ENCODE results near the gene PDE1C.
A peak's percentile ranks its signal among the peaks of the same experiment; 100 is the strongest.

PDE1C gene

DNA sequence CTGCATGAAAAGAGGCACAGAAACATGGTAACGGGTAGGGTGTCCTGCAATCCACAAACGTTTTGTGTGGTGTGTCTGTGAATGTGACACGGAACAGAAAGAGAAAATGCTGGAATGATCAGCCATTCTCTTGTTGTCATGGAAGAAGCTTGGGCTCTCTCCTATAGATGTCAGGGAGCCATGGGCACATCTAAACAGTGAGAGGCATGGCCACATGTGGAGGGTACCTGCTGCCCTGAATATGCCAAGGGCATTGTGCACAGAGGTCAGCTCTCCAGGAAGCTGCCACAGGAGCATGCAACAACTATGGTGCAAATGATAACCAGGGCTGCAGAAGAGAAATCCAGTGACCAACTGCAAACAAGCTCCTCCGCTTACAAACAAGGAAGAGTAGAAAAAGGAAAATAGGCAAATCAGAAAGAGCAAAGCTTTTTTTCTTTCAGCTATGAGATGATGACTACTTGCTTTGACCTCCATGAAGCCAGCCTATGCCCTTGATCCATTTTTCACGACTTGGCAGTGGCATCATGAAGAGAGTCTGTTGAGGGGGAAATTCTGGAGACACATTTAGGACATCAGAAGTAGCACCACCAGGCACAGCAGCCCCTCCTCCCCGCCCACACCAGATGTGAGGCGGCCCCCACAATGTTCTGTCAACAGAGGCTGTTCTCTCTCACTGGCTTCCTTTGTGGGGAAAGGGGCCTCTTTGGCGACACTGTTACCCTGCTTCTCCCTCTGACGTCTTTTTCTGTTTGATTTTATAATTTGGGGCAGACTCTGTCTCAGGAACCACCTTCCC is 4.8 kb upstream of the PDE1C start:
- no peak for DNase-seq

- DNase-seq = no peak
Observed at GRCh38 chr7:32073533-32073932, 3.3 kb upstream of the PDE1C start.

GRCh38 chr7:32072397-32072796 is 2.2 kb upstream of the PDE1C start:
- DNase-seq = no peak

- DNase-seq = no peak
Observed at GRCh38 chr7:32071466-32072091, 1.4 kb upstream of the PDE1C start.

- no peak for DNase-seq
Observed at GRCh38 chr7:32070051-32070405, 179 bp downstream of the PDE1C start.

DNA sequence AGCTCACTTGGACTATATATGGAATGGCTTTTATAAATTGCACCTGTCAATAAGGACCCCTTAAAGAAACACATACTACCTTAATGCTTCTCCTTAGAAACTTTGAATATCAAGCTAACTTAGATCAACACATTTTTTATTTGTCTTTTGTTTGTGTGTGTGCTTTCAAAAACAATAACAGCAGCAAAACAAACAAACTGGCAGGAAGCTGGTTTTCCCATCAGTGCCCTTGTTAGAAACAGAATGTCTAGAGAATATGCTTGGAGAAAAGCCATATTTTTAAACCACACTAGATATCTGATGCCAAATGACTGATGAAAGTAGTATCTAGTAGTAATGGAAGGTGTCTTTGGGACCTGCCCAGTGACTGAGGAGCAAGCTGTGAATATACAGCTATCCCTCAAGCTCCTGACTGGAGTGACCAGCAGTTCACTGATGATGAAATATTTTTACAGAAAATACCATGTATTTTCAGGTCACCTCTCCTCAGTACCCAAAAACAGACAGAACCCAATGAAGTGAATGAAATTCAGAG is 1.0 kb downstream of the PDE1C start:
- DNase-seq = no peak

- no peak for DNase-seq
Observed at GRCh38 chr7:32068411-32069101, 1.7 kb downstream of the PDE1C start.

- no peak for DNase-seq
Observed at GRCh38 chr7:32066441-32066840, 3.8 kb downstream of the PDE1C start.

DNA sequence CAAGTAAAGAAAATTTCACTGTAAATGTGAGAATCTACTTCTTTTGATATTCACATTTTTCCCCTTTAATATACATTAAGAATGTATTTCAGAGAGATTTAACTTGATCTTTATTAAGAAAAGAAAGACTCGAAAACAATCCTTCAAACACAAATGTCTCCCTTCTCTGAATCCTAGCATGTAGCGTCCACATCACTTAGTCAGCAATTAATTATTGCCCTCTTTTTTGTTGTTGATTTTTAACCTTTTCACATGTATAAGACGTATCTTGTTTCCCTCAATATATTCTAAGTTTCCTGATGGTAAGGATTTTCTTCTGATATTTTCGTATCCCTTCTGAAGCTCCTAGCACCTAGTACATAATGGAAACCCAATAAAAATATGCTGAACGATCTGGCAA is 6.6 kb downstream of the PDE1C start:
- DNase-seq = no peak

- DNase-seq = peak; percentile 7
Observed at GRCh38 chr7:32062150-32062549, 8.1 kb downstream of the PDE1C start.

GRCh38 chr7:32061346-32061745 is 8.9 kb downstream of the PDE1C start:
- DNase-seq = no peak

GRCh38 chr7:32059289-32060011 is 10.8 kb downstream of the PDE1C start:
- no peak for DNase-seq

DNA sequence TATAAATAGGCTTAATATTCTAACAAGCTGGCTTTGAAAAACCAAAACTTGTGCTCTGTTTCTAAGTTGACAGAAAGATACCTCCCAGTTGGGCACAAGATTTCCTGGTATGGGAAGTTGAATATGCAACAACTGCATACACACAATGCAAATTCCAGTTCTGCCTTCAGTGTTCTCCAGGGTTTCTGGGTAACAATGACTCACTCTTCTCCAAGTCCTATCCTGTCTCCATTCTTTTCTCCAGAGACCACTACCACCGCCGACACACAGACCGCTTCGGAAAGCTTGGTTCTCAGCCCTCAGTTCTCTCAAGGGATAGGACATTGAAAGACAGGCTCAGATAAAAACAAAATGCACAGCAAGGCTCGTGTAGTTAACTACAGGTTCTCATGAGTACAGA is 12.2 kb downstream of the PDE1C start:
- DNase-seq = no peak

- no peak for DNase-seq
Observed at GRCh38 chr7:32056767-32057166, 13.4 kb downstream of the PDE1C start.

DNA sequence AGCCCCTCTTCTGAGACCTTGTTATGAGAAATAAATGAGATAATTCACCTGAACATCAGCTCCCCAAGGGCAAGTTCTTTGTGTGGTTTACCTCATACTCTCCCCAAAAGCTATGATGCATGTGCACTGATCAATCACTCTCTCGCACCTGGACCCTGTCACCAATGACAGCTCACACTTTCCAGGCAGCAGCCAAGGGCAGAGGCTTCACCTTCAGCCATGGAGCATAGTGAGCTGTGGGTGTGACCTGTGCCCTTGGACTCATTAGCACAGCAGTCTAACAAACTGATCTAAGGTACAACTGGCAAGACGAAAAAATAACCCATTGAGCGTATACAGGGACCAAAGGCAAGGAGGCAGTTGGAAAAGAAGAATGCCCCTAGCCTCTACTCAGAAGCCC is 17.0 kb downstream of the PDE1C start:
- no peak for DNase-seq

DNA sequence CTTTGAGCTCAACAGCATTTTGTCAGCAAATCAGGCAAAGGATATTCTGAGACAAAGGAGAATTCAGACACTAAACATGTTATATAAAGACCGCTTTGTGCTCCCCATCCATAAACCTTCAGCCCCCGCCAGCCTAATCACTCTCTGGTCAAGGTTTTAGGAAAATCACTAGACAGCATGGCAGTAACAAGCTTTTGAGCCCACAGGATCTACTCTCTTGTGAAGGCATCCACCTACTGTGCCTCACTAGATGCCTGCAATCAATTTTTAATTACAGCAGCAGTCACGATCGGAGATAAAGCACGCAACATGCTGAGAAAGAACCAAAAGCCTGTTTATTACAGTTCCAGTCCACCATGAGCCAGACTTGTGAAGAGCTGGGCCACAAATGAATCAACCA is 19.1 kb downstream of the PDE1C start:
- no peak for DNase-seq

GRCh38 chr7:32049599-32049998 is 20.6 kb downstream of the PDE1C start:
- no peak for DNase-seq

DNA sequence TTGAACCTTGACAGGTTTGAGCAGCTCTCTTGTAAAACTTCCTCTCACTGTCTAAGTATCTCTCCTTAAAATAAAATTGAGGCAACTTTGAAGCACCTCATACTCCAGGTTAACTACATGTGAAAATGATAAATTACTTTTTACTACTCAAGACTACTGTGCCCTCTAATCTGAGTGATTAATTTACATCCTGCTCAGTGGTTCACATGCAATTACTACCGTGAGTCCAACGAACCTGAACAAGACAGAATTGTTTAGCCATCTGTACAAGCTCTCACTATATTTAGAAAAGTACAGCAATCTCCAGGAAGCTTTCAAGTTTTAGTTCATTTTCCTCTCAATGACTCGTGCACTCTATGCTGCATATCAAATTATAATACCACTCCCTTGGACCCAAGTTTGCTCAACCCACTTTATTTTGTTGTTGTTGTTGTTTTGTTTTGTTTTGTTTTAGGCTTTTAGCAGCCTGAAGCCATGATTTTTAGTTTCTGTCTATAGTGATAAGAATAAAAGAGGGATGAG is 21.2 kb downstream of the PDE1C start:
- DNase-seq = no peak

- DNase-seq = no peak
Observed at GRCh38 chr7:32047801-32048200, 22.4 kb downstream of the PDE1C start.

GRCh38 chr7:32047075-32047474 is 23.1 kb downstream of the PDE1C start:
- no peak for DNase-seq

GRCh38 chr7:32045228-32045627 is 25.0 kb downstream of the PDE1C start:
- no peak for DNase-seq

DNA sequence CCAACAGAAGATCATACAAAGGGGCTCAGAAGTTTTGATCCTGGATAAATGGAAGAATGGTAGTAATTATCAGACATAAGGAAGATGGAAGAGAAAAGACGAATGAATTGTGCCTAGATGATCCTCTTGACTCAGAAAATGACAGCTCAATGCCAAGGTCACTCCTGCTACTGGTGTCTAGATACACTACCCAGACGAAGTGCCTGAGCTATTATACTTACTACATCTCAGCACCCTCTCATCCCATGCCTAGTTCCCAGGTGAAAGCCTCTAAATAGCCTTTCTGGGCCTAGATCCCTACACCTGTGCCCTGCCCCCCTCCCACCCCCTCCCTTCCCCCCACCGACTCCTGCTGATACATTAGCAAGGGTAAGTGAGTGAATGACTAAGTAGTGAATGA is 25.5 kb downstream of the PDE1C start:
- DNase-seq = no peak

- DNase-seq = no peak
Observed at GRCh38 chr7:32043688-32044087, 26.5 kb downstream of the PDE1C start.
